NCI-H524 (cell line): Measurements from ENCODE around the gene NEU1.

Source experiments
- DNase-seq, 2 experiments: peaks; one replicate each; lab custom pipeline; 2025; lab: John Stamatoyannopoulos, UW

Gene NEU1

DNA sequence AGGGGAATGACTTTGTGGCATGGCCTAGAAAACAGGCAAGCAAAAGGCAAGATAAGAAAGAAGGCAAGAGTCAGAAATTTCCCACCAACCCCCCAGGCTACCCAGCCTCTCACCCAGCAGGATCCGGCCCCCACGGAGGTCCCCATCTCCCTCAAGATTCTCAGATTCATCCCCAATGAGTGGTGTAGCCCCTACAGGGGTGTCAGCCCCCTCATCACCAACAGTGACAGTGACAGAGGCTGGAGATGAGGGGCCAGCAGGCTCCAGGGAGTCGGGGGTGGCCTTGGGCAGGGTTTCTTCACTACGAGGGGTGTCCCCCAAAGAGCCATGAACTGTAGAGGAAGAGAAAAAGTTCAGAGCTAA is 33.9 kb upstream of the NEU1 start:
- DNase-seq, result no peak

- no peak for DNase-seq
Measured at GRCh38 chr6:31892821-31893220, 30.2 kb upstream of the NEU1 start.

DNA sequence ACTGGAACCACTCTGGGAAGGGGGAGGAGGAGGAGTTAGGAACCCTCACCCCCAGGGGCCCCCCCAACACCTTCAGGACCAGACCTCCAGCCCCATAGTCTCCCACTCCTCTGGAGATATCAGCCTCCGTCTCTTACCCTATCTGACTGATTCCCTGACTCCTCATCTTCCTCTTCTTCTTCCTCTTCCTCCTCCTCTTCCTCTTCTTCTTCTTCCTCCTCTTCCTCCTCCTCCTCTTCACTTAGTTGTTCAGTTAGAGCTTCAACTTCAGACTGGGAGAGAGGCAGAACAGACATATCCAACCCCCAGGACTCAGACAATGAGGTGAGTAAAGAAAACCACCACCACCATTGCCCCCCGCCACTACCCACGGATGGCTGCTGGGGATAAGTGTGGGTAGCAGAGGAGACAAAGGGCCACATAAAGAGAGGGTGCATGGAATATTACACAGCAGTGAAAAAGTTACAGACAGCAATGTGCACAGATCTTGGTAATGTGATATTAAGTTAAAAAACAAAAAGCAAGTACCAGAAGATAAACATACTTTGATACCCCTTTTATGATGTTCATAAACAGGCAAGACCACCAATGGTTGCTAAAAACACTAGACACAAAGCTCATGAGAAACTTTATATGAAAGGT is 26.8 kb upstream of the NEU1 start:
- DNase-seq, result no peak

DNA sequence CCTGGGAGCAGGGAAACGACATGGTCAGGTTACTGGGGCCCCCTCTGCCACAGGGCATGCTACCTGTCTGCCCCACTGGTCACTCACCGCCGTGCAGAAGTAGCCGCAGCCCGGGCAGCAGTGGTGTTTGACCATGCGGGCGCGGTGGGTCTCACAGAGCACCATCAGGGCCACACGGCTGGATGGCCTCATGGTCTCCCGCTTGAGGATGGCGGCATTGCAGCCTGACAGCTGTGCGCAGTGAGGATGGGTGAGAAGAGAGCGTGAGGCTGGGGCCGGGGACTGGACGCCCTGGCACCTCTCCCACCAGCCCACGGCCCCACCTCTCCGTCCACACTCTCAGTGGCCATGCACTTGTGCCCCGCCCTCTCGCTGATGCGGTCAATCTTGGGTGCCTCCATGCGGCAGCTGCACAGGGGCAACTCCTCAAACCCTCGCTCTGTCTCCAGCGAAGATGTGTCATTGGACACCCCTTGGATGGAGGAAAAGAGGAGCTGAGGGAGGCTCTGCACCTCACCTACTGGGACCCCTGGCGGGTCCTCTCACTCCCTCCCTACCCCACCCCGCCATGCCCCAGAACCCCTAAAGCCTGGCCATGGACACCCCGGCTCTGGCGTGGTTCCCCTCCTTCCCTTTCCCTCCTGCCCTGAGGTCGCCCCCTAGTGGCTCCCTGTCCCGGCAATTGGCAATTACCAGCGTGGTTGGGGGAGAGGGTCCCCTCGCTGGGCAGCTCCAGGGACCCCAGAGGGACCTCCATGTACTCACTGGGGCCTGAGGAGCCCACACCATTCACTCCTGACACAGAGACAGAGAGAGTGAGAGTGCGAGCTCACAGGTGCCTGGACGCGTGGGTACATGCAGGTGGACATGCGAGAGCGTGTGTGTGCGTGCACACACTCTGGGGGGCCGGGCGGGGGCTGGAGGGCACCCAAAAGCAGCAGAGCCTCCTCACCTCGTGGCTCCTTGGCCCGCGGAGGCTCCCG is 25.9 kb upstream of the NEU1 start:
- DNase-seq, result peak in 1 of 2 experiments; percentile 8

- DNase-seq, result no peak
Measured at GRCh38 chr6:31887173-31888007, 24.8 kb upstream of the NEU1 start.

- no peak for DNase-seq
Measured at GRCh38 chr6:31886541-31886991, 23.9 kb upstream of the NEU1 start.

DNA sequence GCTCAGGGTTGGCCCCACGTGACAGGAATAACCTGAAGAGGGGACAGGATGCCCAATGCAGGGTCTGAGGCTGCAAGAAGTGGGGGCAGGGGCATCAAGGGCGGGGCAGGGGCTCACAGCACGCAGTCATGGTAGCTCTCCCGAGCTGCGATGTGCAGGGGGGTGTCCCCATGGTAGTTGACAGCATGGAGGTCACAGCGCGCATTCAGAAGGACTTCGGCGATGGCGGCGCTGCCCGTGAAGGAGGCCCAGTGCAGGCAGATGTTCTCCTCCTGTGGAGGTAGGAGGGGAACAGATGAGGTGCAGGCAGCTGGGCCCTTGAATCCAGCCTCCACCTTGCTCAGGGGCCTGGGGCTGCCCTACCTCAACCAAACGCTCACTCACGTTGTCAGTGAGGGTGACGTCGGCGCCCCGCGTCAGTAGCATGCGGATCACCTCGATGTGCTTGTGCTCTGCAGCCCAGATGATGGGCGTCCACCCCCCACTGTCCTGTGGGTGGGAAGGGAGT is 22.0 kb upstream of the NEU1 start:
- no peak for DNase-seq

DNA sequence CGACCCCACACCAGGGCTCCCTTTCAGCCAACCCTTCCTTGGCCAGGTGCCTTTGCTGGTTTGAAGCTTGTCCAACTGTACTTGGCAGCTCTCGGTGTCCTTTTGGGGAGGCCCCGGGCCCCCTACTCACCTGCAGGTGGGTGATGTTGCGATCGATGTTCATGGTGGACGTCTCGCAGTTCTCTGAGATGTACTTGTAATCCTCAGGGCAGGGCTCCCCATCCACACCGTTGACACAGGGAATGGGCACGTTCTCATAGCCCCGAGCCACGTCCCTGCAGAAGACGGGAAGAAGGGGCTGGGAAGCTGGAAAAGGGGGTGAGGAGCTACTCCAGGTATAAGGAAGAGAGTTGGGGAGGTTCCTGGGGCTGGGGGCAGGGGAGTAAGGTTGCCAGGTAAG is 21.1 kb upstream of the NEU1 start:
- DNase-seq, result no peak

GRCh38 chr6:31882344-31882743 is 19.7 kb upstream of the NEU1 start:
- DNase-seq, result peak; percentile 24 to 71

- DNase-seq, result no peak
Measured at GRCh38 chr6:31881136-31881859, 18.7 kb upstream of the NEU1 start.

- no peak for DNase-seq
Measured at GRCh38 chr6:31880616-31881015, 18.0 kb upstream of the NEU1 start.

GRCh38 chr6:31879901-31880300 is 17.3 kb upstream of the NEU1 start:
- no peak for DNase-seq

GRCh38 chr6:31879143-31879542 is 16.5 kb upstream of the NEU1 start:
- DNase-seq, result no peak

DNA sequence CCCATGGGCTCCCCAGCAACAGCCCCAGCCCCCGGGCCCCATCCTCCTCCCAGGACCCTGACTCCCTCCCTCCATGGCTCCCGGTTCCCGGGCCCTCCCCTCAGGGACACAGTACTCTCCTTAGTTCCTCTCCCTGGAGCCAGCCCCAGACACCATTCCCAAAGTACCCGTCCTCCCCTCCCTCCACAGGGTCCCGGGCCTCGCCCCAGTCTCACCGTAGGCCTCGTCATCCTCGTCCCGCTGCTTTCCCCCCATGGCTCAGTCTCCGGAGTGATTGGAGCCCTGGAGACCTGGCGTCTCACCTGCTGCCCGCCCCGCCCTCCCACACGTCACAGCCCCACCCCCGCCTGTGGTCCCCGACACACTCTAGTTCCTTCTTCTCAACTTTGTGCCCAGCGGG is 16.1 kb upstream of the NEU1 start, which contains the start of gene SLC44A4:
Gene SLC44A4 (minus strand): TSS at position 272 of the 400 bp plus-strand sequence. CDS start 17 bp downstream, at position 255.
- no peak for DNase-seq

GRCh38 chr6:31878222-31878621 is 15.6 kb upstream of the NEU1 start:
- no peak for DNase-seq

- no peak for DNase-seq
Measured at GRCh38 chr6:31877651-31878161, 15.1 kb upstream of the NEU1 start.

GRCh38 chr6:31877125-31877650 is 14.6 kb upstream of the NEU1 start:
- no peak for DNase-seq

GRCh38 chr6:31876357-31876756 is 13.7 kb upstream of the NEU1 start:
- no peak for DNase-seq

- no peak for DNase-seq
Measured at GRCh38 chr6:31875877-31876276, 13.3 kb upstream of the NEU1 start.

GRCh38 chr6:31874836-31875572 is 12.4 kb upstream of the NEU1 start:
- no peak for DNase-seq
